ENCODE results near the gene UBE2J2. TPM values are rescaled to one million over a fixed set of nuclear protein-coding genes. Genes with fewer than 3 reads are reported as not detected.

The UBE2J2 gene
- total and polyA plus RNA-seq, 2 of the 13 experiments (the other 11 are each of a cell fraction or from before 2014, with no cell fraction given) = 25.4 to 29.4 TPM

GRCh38 chr1:1225913-1226312 lies 47.7 kb downstream of the UBE2J2 start:
- POLR2A ChIA-PET = no interaction called here
- no peak for ATAC-seq
- 97% methylated on average over 16 of the region's 18 CpGs for WGBS (ENCODE audit: low lambda C conversion rate)
- peaks cover 43% of the 10 kb centered on the region for H3K79me2 ChIP-seq (ENCODE audit: insufficient read depth, low read length)
- BruUV-seq (replicated peaks) = no TSS peak
- intact Hi-C loops (cut with micrococcal nuclease; ENCODE audit: unreplicated experiment) (no loop called here), in situ Hi-C loops (cut with HindIII; ENCODE audit: extremely low pct_ligation_motif_present, low pct_unique_long_range_greater_than_20kb) (no loop called here)
- no peaks in the 10 kb centered on the region for H3K9me3 ChIP-seq (ENCODE audit: low read length)
- H3K36me3 ChIP-seq (replicated peaks in 1 of 2; ENCODE audit: control insufficient read depth in 1 of 2, insufficient read depth in 2 of 2, low read length in 2 of 2) = peaks cover 31 to 67% of the 10 kb centered on the region in 2 experiments
- no peak overlapping the region for H3K9ac ChIP-seq (ENCODE audit: insufficient read depth, low read depth, low read length)
- H4K20me1 ChIP-seq (ENCODE audit: insufficient read depth, low read length) = 0 out of 2 replicates have a peak, but pooled peaks cover 7% of the 10 kb centered on the region
- no peak overlapping the region for H2AFZ ChIP-seq (ENCODE audit: low read length)
- no peak overlapping the region for H3K4me2 ChIP-seq (ENCODE audit: low read depth, low read length)
- no peak overlapping the region for H3K27ac ChIP-seq (ENCODE audit: extremely low read length, insufficient read depth, low read length)
- 0 out of 2 replicates have a peak, but pooled peaks have one; percentile 25 for TF ChIP-seq RBFOX2 (IDR thresholded peaks at IDR 0.05; ENCODE audit: low read depth, low read length)
- TF ChIP-seq ZNF691 (CRISPR knock-in tag; IDR thresholded peaks at IDR 0.05; ENCODE audit: borderline replicate concordance, low read depth) = no peak
- H3K4me1 ChIP-seq (ENCODE audit: insufficient read depth, low read length) = peaks cover 15% of the 10 kb centered on the region
- no peak overlapping the region for H3K4me3 ChIP-seq (replicated peaks in 1 of 3; ENCODE audit: insufficient read depth in 1 of 3, low read depth in 2 of 3, low read length in 3 of 3)
- DNase-seq (ENCODE audit: low spot score) = no peak
- H3K27me3 ChIP-seq (ENCODE audit: control insufficient read depth in 1 of 2, insufficient read depth in 2 of 2, low read length in 2 of 2) = no peaks in the 10 kb centered on the region
- no peak for FAIRE-seq
- CTCF ChIA-PET (ENCODE audit: low intra/inter-chr PET ratio, low total read pairs) = no interaction called here

- no peak overlapping the region for H3K27ac ChIP-seq (ENCODE audit: extremely low read length, insufficient read depth, low read length)
- ChIA-PET CTCF (ENCODE audit: low intra/inter-chr PET ratio, low total read pairs) (no interaction called here), POLR2A (no interaction called here)
- peaks cover 11% of the 10 kb centered on the region for H3K4me1 ChIP-seq (ENCODE audit: insufficient read depth, low read length)
- no peak overlapping the region for H3K4me2 ChIP-seq (ENCODE audit: low read depth, low read length)
- H3K9me3 ChIP-seq (ENCODE audit: low read length) = no peaks in the 10 kb centered on the region
- H4K20me1 ChIP-seq (ENCODE audit: insufficient read depth, low read length) = 0 out of 2 replicates have a peak, but pooled peaks cover 7% of the 10 kb centered on the region
- in situ Hi-C loops (cut with HindIII; ENCODE audit: extremely low pct_ligation_motif_present, low pct_unique_long_range_greater_than_20kb) = no loop called here
- no peak overlapping the region for H3K9ac ChIP-seq (ENCODE audit: insufficient read depth, low read depth, low read length)
- DNase-seq (ENCODE audit: low spot score) = no peak
- no peak for ATAC-seq
- FAIRE-seq = no peak
- 98% methylated on average over 12 of the region's 34 CpGs for WGBS (ENCODE audit: low lambda C conversion rate)
- peaks cover 34 to 72% of the 10 kb centered on the region in 2 experiments for H3K36me3 ChIP-seq (replicated peaks in 1 of 2; ENCODE audit: control insufficient read depth in 1 of 2, insufficient read depth in 2 of 2, low read length in 2 of 2)
- BruUV-seq (replicated peaks) = no TSS peak
- no peak overlapping the region for H3K4me3 ChIP-seq (replicated peaks in 1 of 3; ENCODE audit: insufficient read depth in 1 of 3, low read depth in 2 of 3, low read length in 3 of 3)
- no peaks in the 10 kb centered on the region for H3K27me3 ChIP-seq (ENCODE audit: control insufficient read depth in 1 of 2, insufficient read depth in 2 of 2, low read length in 2 of 2)
- H2AFZ ChIP-seq (ENCODE audit: low read length) = no peak overlapping the region
- peaks cover 38% of the 10 kb centered on the region for H3K79me2 ChIP-seq (ENCODE audit: insufficient read depth, low read length)
- intact Hi-C loops (cut with micrococcal nuclease; ENCODE audit: unreplicated experiment) = no loop called here
- TF ChIP-seq ZNF331 (CRISPR knock-in tag; IDR thresholded peaks at IDR 0.05) (no peak), ZNF7 (CRISPR knock-in tag; IDR thresholded peaks at IDR 0.05) (no peak), RFXAP (CRISPR knock-in tag; IDR thresholded peaks at IDR 0.05; ENCODE audit: borderline replicate concordance) (no peak), AGO2 (optimal IDR thresholded peaks at IDR 0.05; ENCODE audit: low read depth, low read length) (peak; percentile 83), ZKSCAN8 (CRISPR knock-in tag; IDR thresholded peaks at IDR 0.05; ENCODE audit: borderline replicate concordance) (no peak), ZNF792 (CRISPR knock-in tag; IDR thresholded peaks at IDR 0.05) (no peak), KMT2B (CRISPR knock-in tag; IDR thresholded peaks at IDR 0.05) (no peak), RBFOX2 (IDR thresholded peaks at IDR 0.05; ENCODE audit: low read depth, low read length) (peak; percentile 68; the same call in 1 of the 2 replicates), MYC (CRISPR knock-in tag; IDR thresholded peaks at IDR 0.05; ENCODE audit: borderline replicate concordance) (no peak), SMAD3 (CRISPR knock-in tag; IDR thresholded peaks at IDR 0.05) (no peak), ZNF205 (CRISPR knock-in tag; IDR thresholded peaks at IDR 0.05) (no peak), FOXC1 (CRISPR knock-in tag; IDR thresholded peaks at IDR 0.05; ENCODE audit: borderline replicate concordance) (no peak), ZNF615 (CRISPR knock-in tag; IDR thresholded peaks at IDR 0.05; ENCODE audit: borderline replicate concordance) (no peak), ZNF280B (CRISPR knock-in tag; IDR thresholded peaks at IDR 0.05; ENCODE audit: borderline replicate concordance) (0 out of 2 replicates have a peak, but pooled peaks have one; percentile 17), MLX (CRISPR knock-in tag; IDR thresholded peaks at IDR 0.05) (no peak), HDAC6 (IDR thresholded peaks at IDR 0.05; ENCODE audit: low read depth, low read length) (no peak)
These were observed 48.3 kb downstream of the UBE2J2 start for GRCh38 chr1:1225238-1225845.

Data from HepG2 (cell line).